SK-N-SH treated with all-trans-retinoic acid at 6 μM for 48 hours (cell line): ENCODE measurements around the gene EPHB2.

Experiments
- ARNTL ChIP-seq: fragments of 450-650 bp; formaldehyde crosslinking; IDR thresholded peaks from 2 replicates; pipeline ENCODE4 v1.5.0; 2020; ENCODE audit warnings: low read depth, mild to moderate bottlenecking, moderate library complexity, borderline replicate concordance
- BACH2 ChIP-seq: fragments of 250-450 bp; sonication (Bioruptor Pico); IDR thresholded peaks from 2 replicates; pipeline ENCODE4 v1.9.0; 2021; ENCODE audit warnings: mild to moderate bottlenecking, borderline replicate concordance
- CSDC2 ChIP-seq: fragments of 250-450 bp; sonication (Bioruptor Pico); IDR thresholded peaks from 2 replicates; pipeline ENCODE4 v1.5.0; 2020; ENCODE audit warnings: mild to moderate bottlenecking, moderate library complexity
- ESRRG ChIP-seq: fragments of 250-450 bp; sonication (Bioruptor Pico); IDR thresholded peaks from 2 replicates; pipeline ENCODE4 v1.6.1; 2021; ENCODE audit warnings: mild to moderate bottlenecking
- ISL1 ChIP-seq: fragments of 250-450 bp; sonication (Bioruptor Pico); IDR thresholded peaks from 2 replicates; pipeline ENCODE4 v2.1.2; 2022; ENCODE audit warnings: mild to moderate bottlenecking, moderate library complexity
- PPARA ChIP-seq: fragments of 250-450 bp; sonication (Bioruptor Pico); IDR thresholded peaks from 2 replicates; pipeline ENCODE4 v1.5.0; 2020; ENCODE audit warnings: mild to moderate bottlenecking, borderline replicate concordance
- RARB ChIP-seq: fragments of 250-450 bp; sonication (Bioruptor Pico); IDR thresholded peaks from 2 replicates; pipeline ENCODE4 v1.8.0; 2021; ENCODE audit warnings: mild to moderate bottlenecking, moderate library complexity
- TCF4 ChIP-seq: fragments of 250-450 bp; sonication (Bioruptor Pico); IDR thresholded peaks from 2 replicates; pipeline ENCODE4 v1.8.0; 2021; ENCODE audit warnings: mild to moderate bottlenecking, moderate library complexity, borderline replicate concordance
- ZC3H10 ChIP-seq: fragments of 250-450 bp; sonication (Bioruptor Pico); IDR thresholded peaks from 2 replicates; pipeline ENCODE4 v1.5.1; 2021; ENCODE audit warnings: mild to moderate bottlenecking, moderate library complexity
- ZFP3 ChIP-seq: fragments of 250-450 bp; sonication (Bioruptor Pico); IDR thresholded peaks from 2 replicates; pipeline ENCODE4 v1.5.0; 2020; ENCODE audit warnings: mild to moderate bottlenecking, moderate library complexity
- ZNF565 ChIP-seq: fragments of 450-650 bp; formaldehyde crosslinking; conservative IDR thresholded peaks from 2 replicates; pipeline ENCODE4 v1.5.0; 2020; ENCODE audit warnings: low read depth, mild to moderate bottlenecking, moderate library complexity
- TF ChIP-seq, protein P1 (sequence below): fragments of 250-450 bp; sonication (Bioruptor Pico); IDR thresholded peaks from 2 replicates; pipeline ENCODE4 v1.8.0; 2021; ENCODE audit warnings: low read depth, mild to moderate bottlenecking, moderate library complexity, borderline replicate concordance
- TF ChIP-seq, protein P2 (sequence below): fragments of 250-450 bp; sonication (Bioruptor Pico); IDR thresholded peaks from 2 replicates; pipeline ENCODE4 v1.8.0; 2020; ENCODE audit warnings: mild to moderate bottlenecking, moderate library complexity, borderline replicate concordance
- TF ChIP-seq, protein P3 (sequence below): fragments of 250-450 bp; sonication (Bioruptor Pico); IDR thresholded peaks from 2 replicates; pipeline ENCODE4 v1.5.0; 2020; ENCODE audit warnings: mild to moderate bottlenecking, moderate library complexity

GRCh38 chr1:22962558-22962957 is 251.9 kb downstream of the EPHB2 start:
- TF ChIP-seq RARB (CRISPR knock-in tag), result no peak
- TF ChIP-seq, protein P1, sequence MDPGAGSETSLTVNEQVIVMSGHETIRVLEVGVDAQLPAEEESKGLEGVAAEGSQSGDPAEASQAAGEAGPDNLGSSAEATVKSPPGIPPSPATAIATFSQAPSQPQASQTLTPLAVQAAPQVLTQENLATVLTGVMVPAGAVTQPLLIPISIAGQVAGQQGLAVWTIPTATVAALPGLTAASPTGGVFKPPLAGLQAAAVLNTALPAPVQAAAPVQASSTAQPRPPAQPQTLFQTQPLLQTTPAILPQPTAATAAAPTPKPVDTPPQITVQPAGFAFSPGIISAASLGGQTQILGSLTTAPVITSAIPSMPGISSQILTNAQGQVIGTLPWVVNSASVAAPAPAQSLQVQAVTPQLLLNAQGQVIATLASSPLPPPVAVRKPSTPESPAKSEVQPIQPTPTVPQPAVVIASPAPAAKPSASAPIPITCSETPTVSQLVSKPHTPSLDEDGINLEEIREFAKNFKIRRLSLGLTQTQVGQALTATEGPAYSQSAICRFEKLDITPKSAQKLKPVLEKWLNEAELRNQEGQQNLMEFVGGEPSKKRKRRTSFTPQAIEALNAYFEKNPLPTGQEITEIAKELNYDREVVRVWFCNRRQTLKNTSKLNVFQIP (CRISPR knock-in tag), result no peak
- TF ChIP-seq, protein P2, sequence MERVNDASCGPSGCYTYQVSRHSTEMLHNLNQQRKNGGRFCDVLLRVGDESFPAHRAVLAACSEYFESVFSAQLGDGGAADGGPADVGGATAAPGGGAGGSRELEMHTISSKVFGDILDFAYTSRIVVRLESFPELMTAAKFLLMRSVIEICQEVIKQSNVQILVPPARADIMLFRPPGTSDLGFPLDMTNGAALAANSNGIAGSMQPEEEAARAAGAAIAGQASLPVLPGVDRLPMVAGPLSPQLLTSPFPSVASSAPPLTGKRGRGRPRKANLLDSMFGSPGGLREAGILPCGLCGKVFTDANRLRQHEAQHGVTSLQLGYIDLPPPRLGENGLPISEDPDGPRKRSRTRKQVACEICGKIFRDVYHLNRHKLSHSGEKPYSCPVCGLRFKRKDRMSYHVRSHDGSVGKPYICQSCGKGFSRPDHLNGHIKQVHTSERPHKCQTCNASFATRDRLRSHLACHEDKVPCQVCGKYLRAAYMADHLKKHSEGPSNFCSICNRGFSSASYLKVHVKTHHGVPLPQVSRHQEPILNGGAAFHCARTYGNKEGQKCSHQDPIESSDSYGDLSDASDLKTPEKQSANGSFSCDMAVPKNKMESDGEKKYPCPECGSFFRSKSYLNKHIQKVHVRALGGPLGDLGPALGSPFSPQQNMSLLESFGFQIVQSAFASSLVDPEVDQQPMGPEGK (CRISPR knock-in tag), result no peak
- TF ChIP-seq ESRRG, result no peak
- TF ChIP-seq ZC3H10 (CRISPR knock-in tag), result no peak
- no peak for TF ChIP-seq ZFP3 (CRISPR knock-in tag)
- TF ChIP-seq CSDC2, result no peak
- TF ChIP-seq ZNF565 (CRISPR knock-in tag), result no peak
- TF ChIP-seq PPARA (CRISPR knock-in tag), result no peak
- TF ChIP-seq, protein P3, sequence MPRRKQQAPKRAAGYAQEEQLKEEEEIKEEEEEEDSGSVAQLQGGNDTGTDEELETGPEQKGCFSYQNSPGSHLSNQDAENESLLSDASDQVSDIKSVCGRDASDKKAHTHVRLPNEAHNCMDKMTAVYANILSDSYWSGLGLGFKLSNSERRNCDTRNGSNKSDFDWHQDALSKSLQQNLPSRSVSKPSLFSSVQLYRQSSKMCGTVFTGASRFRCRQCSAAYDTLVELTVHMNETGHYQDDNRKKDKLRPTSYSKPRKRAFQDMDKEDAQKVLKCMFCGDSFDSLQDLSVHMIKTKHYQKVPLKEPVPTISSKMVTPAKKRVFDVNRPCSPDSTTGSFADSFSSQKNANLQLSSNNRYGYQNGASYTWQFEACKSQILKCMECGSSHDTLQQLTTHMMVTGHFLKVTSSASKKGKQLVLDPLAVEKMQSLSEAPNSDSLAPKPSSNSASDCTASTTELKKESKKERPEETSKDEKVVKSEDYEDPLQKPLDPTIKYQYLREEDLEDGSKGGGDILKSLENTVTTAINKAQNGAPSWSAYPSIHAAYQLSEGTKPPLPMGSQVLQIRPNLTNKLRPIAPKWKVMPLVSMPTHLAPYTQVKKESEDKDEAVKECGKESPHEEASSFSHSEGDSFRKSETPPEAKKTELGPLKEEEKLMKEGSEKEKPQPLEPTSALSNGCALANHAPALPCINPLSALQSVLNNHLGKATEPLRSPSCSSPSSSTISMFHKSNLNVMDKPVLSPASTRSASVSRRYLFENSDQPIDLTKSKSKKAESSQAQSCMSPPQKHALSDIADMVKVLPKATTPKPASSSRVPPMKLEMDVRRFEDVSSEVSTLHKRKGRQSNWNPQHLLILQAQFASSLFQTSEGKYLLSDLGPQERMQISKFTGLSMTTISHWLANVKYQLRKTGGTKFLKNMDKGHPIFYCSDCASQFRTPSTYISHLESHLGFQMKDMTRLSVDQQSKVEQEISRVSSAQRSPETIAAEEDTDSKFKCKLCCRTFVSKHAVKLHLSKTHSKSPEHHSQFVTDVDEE (CRISPR knock-in tag), result no peak
- no peak for TF ChIP-seq ISL1 (CRISPR knock-in tag)
- TF ChIP-seq TCF4 (CRISPR knock-in tag), result no peak
- TF ChIP-seq BACH2 (CRISPR knock-in tag), result no peak
- no peak for TF ChIP-seq ARNTL (CRISPR knock-in tag)
